SK-N-SH (cell line): ENCODE measurements around the gene PPP1R2B.

ENCODE experiments used
- CTCF ChIP-seq: fragments of 200-600 bp; sonication (generic); IDR thresholded peaks from 2 replicates; pipeline ENCODE4 v1.6.1; 2017; ENCODE audit warnings: antibody characterized with exemption, mild to moderate bottlenecking, moderate library complexity
- POLR2AphosphoS5 ChIP-seq: IDR thresholded peaks from 2 replicates; pipeline ENCODE4 v1.6.1; 2012; ENCODE audit warnings: low read depth, low read length
- SMC3 ChIP-seq: IDR thresholded peaks from 2 replicates; pipeline ENCODE4 v1.6.1; 2012; ENCODE audit warnings: low read depth, low read length, improper control_type of control experiment
- TAF1 ChIP-seq: IDR thresholded peaks from 2 replicates; pipeline ENCODE4 v1.6.1; 2012; ENCODE audit warnings: low read depth, mild to moderate bottlenecking, low read length, moderate library complexity, borderline replicate concordance

GRCh38 chr5:156841737-156842136 lies 8.4 kb upstream of the PPP1R2B start:
- TF ChIP-seq TAF1 (no peak), CTCF (no peak), SMC3 (no peak), POLR2AphosphoS5 (no peak)
